T-helper 22 cell (primary cell): ENCODE results near the gene UMAD1.

ENCODE experiments used
- DNase-seq: peaks from one replicate; pipeline ENCODE4 v3.0.0-alpha.2; 2020; ENCODE audit warnings: low read depth

UMAD1 gene

DNA sequence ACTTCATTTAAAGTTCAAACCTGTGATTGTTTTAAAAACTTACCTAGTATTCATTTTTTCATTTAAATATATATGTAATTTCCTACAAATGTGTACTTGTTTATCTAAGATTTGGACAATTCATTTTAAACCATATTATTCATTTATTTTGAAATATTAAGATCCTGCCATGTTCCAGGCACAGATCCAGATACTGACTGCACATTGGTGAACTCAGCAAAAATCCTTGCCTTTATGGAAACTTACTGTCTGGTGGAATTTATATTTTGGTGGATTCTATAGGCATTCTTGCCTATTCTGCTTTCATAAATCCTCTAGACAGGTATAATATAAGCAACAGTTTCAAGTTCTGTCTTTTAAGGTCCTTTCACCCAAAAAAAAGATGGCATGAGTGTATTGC, 126.1 kb downstream of the UMAD1 start:
- DNase-seq, result no peak

DNA sequence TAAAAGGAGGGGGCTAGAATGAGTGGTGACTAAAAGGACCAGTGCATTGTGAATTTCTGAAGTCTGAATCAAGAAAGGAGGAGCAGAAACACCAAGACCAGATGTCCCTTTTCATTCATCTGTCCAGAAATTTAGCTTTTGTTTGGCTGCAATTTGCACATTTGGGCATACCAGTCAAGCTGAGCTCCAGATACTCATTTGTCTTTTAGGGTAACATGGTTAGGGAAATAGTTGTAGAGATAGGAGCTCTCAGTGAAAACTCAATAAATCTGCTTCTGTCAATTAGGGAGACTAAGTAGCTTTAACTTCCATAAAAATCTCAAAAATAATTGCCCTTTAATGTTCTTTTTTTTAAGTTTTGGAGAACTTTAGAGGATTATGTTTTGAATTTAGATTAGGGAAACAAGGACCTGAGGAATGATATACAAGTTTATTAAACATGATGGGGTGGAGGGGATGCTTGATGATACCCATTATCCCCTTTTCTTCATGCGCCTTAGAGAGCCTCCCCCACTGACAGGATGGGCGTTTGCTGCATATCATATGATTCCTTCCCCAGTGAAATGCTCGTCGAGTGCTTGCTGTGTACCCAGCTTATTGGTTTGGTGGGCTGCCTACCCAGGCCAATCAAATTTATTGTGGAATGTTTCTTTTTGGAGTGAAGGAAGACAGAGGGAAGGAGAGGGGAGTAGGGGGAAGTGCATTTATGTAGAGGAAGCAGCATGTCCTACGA, 128.6 kb downstream of the UMAD1 start:
- DNase-seq, result no peak

DNA sequence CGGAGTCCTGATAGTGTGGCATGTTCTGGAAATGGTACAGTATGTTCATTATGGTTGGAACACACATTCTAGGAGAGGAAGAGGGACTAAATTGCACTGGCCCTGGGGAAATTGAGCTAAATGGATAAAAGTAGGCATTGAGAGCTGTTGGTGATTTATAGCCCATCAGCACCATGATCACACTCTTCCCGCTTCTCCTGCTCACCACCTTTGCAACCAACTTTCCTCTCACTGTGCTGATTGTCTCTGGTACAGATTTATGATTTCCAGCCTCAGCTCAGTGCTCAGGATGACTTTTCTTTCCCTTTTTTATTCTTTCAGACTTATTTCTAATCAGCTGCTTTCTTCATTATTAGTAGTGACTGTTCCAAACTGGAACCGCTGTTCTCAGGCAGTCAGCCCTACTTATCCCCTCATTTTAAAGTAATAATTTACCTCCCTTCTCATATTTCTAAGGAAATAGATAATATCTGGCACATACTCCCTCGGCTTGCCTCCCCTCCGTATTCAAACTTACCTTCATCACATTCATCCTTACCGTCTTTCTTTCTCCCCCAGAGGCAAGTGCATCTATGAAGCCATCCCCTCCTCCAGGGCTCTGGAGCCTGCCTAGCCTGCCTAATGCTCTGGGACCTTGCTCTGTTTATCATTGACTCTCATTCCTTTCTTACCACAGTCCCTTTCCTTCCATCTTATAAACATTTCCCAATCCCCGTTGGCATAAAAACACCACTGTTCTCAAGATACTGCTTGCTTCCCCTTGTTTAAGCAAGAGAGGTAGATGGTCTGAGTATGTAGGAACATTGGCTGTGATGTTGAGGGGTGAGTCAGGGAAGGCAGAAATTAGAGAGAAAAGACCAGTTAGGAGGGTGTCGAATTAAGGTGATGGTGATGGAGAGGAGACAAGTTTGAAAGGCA, 129.4 kb downstream of the UMAD1 start:
- DNase-seq, result no peak

DNA sequence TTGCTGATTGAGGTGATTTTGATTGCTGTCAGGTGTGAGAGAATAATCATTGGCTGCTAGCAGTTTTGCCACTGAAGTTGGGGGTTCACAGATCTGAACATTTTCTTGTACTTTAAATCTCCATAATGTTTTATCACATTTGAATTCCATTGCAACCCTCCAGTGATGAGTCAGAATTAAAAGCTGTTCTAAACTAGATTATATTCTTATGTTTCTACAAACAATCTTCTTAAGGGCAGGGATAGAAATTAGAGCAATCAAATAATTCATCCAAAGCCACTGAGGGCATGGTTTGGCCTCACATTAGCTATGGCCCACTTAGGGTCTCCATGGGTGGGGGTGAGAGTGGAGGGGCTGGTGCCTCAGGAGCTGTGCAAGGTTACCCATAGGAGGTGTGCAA, 130.9 kb downstream of the UMAD1 start:
- DNase-seq, result no peak

DNA sequence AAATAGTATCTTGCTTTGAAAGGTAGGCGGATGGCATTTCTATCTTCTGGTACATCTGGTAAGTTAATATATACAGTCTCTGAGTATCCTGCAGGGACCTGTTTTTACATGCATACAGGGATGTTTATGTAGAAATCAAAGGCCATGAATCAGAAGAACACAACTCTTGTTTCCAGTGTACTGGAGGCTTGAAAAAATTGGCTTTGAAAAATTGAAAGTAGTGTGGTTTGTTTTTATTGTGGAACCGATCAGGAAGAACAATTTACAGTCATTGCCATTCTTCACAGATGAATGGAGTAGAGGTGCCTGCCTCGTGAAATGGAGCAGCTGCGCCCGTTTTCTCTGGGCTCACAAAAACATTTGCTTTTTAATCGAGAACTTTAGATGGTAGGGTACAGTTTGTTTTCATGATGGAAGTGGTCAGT, 131.9 kb downstream of the UMAD1 start:
- no peak for DNase-seq

DNA sequence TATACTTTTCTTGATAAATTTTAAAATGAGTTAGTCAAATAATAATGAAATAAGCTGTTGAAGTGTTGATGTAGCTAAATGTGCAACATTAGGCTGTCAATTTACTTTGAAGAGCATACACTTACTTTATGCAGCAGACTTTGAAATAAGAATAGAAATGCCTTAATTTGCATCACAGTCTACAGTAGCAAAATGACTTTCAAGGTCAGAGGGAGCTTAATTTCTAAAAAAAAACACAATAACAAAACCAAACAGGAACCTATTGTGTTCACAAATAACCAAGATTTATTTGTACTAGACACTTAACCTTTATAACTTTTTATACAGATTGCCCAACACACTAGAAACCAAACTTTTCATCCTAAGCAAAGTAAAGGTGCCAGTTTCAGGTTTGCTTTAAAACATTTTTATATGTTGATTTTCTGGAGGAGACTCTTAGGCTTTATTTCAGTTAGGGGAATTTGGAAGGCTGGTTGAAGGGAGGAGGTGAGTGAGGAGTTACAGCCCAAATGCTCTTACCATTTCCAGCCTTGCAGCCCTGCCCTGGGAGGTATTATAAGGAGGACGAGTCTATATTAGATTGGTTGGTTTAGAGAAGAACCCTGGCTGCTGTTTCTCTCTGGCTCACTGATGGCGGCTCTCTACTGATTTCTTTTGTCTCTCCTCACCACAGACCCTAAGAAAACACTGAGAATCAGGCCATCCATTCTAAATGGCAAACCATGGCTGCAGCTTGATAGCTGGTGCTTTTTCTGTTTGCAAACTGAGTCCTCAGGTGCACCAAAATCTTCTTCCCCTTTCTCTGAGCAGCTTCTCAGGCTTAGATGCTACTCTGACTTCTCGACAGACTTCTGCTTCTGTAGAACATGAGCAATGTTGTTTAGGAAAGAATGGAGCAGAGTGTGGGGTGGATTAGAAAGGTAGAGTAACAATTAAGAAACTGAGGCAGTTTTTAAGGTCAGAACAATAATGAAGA, 133.1 kb downstream of the UMAD1 start:
- DNase-seq, result no peak

DNA sequence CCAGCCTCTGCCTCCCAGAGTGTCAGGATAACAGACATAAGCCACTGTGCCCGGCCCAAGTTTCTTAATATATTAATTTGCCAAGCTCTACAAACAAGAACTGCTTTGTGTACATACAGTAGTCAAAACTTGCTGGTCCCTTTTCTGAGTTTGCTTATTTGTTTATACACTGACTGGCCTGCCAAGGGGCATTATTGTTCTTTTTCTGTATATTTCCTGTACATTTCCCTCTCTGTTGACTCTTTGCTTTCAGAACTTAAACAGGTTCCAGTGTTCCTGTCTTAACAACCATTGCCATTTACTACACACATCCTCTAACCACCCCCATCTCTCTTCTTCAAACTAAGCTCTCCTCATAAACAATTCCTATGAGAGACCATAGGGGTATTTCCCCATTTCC, 139.3 kb downstream of the UMAD1 start:
- DNase-seq, result no peak

DNA sequence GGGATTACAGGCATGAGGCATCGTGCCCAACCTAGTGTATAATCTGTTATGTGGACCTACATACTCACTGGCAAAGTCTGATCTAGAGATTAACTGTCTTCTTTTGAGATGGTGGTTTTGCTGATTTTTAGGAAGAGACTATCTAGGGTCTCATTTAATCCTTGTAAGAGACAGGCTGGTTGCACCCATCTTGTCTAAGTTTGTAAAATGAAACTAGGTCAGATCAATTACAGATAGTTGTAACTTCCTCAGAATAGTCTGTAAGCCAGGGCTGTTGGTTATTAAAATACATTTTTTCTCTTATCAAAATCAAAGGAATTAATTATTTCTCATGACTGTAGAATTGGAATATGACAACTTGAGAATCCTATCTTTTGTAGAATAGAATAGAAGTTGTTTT, 142.4 kb downstream of the UMAD1 start:
- DNase-seq, result no peak

DNA sequence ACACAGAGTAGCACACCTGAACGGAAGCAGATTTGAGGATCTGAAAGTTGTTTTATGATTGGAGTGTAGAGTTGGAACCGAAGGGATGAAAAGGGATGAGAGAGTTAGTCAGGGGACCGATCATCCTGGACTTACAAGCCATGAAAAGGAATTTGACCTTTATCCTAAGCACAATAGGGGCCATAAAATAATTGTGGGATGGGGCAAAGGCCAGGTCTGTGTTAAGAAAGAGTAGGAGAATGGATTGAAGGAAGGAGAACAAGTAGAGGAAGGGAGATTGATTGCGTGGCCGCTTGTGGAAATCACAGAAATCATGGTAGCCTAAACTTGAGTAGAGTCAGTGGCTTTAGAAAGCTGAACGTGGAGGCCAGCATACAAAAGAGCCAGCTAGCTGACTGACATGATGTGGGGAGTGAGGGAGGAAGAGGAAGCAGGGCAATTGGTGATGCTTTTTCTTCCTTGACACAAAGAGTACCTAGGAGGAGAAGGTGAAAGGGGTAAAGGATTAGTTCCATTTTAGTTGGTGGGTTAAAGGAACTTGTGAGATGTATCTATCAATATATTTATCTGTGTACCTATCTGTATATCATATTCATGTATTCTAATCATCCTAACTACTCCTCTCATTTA, 144.9 kb downstream of the UMAD1 start:
- DNase-seq, result no peak

DNA sequence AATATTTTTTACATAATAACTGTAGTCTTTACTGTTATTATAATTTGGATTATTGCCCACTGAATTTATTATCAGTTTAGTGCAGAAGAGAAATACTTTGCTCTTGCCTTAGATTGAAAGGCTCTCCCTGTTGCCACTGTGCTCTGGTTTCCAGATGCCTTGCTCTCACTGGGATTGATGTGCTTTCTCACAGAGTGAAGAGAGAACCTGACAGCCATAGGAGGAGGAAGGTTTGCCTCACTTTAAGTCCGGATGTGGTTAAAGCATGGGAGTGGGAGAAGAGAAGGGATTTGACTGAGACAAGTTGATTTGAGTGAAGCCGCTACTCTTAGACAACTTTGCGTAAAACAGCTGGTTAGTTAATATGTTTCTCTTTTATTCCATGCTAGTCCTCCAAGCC, 146.0 kb downstream of the UMAD1 start:
- DNase-seq, result no peak

DNA sequence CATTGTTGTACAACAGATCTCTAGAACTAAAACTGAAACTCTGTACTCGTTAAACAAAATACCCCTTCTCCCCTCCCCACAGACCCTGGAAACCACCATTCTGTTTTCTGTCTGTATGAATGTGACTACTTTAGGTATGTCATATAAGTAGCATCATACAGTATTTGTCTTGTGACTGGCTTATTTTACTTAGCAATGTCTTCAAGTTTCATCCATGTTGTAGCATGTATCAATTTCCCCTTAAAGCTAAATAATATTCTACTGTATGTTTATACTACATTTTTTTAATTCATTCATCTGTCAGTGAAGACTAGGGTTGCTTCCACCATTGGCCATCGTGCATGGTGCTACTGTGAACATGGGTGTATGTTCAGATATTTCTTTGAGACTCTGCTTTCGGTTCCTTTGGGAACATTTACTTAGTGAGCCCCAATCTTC, 149.0 kb downstream of the UMAD1 start:
- DNase-seq, result no peak

DNA sequence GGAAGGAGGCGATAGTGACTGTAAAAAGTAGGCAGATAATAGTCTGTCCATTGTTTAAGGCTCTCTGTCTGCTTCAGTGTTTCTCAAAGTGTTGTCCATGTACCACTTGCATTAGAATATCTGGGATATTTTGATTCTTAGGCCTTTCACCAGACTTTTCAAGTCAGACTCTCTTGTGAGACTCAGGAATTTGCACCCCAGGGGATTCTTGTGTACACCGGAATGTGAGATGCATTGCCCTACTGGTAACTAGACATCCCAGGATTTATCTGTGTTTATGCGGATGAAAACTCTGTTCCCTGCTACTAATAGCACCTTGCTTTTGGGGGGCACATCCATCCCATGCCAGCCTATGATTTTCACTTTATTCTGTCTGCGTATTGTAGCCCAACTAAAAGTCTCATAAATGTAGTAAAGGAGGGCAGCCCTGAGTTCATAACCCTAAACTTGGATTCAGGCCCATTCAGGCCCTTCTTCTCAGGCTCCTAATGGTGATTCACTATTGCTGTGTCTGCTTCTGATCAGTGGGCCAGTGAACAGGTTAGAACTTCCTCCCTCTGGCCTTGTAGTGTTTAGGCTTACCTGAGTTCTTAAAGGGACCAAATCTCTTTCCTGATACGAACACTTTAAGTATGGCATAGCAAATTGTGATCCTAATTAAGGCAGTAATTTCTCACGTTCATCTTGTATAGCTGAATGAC, 149.6 kb downstream of the UMAD1 start:
- no peak for DNase-seq

DNA sequence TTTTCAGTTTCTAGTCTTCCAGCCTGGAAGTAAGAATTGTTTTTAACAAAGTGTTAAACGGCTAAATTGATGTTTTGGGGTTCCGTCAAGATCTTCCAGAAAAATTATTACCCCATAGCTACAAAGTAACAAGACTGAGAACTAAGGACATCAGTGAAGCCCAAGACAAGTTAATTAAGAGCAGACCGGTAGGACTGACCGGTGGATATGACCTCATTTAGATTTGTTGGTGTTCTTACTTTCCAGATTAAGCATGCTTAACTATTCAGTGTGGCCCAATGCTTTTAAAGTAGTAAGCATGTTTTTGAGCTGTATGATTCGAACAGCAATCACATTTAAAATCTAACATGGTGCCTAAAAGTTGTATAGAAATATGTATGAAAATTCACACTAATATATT, 151.0 kb downstream of the UMAD1 start:
- DNase-seq, result no peak

DNA sequence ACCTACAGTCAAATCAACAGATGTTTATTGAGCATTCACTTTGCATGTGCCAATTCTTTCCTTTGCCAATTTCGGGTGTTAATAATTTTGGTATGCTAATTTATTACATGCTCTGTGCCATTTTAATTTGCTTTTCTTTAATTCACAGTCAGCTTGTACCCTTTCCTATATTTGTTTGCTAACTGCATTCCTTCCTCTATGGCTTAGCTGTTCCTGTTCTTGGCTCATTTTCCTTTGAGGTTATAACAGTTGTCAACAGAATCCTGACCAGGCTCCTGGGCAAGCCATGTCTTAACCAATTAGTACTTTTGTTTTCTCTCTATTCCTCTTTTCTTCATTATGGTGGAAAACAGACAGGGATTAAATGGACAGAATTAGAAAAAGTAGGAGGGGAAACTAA, 151.5 kb downstream of the UMAD1 start:
- DNase-seq, result no peak

DNA sequence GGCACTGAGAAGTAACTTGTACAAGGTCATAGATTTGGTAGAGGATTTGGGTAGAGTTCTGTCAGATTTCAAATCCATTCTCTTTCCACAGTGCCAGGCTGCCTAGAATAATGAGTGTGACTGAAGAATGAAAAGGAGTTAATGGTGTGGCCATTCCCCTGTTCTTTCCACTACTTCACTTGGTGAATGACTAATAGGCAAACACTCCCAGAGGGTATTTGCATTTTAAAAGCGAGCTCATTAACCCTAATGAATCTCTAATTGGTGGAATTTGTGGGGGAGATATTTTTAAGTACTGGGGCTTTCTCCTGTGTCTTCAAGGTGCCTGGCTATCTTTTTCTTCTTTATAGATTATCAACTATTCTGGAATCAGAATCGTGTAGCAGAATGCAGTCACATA, 152.7 kb downstream of the UMAD1 start:
- no peak for DNase-seq

DNA sequence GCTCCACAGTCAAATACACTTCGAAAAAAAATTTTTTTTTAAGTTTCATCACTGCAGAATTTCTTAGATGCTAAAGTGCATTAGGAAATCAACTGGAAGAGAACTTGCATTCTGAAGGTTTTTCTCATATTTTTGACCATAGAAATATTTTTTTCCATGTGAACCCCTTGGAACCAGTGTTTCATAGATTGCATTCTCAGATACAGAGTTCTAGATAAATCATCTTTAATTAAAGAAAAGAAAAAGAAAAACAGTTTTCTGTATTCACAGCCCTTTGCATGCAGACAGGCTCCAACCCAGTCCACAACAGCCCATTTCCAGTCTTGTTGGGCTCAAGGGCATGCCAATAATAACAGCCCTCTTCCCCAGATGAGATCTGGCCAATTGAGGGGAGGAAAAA, 153.4 kb downstream of the UMAD1 start:
- DNase-seq, result no peak

DNA sequence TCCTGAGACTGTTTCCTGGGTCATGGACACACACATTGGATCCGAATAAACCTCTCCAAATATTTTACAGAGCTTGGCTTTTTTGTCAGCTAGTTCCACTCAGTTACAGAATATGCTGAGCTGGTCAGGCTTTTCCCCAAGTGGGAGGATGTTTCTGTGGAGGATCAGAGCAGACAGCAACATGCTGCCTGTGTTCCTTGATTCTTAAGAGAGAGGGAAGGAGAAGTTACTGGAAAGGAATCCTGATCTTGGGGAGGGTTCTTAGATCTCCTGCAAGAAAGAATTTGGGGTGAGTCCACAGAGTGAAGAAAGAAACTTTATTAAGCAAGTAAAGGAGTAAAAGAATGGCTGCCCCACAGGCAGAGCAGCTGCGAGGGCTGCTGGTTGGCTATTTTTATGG, 154.7 kb downstream of the UMAD1 start:
- DNase-seq, result no peak

DNA sequence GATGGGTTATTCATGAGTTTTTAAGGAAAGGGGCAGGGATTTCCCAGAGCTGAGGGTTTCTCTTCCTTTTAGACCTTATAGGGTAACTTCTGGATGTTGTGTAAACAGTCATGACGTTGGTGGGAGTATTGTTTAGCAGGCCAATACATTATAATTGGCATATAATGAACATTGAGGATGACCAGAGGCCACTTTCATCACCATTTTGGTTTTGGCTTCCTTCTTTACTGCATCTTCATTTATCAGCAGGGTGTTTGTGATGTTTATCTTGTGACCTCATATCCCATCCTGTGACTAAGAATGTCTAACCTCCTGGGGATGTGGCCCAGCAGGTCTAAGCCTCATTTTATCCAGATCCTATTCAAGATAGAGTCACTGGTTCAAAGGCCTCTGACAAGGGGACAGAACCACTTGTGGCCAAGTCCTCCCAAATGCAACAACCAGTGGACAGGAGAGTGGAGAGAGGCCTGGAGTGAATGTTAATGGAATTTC, 155.1 kb downstream of the UMAD1 start:
- no peak for DNase-seq

DNA sequence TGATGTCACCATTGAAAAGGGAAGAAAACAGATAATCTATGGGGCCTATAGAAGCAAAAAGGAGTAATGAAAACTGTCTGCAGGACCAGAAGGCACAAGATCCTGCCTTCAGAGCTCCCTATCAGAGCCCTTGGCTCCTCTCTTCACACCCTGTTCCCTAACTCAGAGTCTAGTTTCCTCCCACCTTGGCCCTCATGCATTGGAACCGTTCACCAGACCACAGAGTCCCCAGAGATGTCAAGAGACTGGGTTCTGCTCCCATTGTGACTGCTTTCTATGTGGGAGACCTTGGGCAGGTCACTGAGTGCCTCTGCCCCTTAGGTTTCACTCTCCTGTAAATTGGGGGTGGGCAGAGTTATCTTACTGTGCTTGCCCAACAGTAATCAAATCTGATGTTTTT, 158.0 kb downstream of the UMAD1 start:
- no peak for DNase-seq

DNA sequence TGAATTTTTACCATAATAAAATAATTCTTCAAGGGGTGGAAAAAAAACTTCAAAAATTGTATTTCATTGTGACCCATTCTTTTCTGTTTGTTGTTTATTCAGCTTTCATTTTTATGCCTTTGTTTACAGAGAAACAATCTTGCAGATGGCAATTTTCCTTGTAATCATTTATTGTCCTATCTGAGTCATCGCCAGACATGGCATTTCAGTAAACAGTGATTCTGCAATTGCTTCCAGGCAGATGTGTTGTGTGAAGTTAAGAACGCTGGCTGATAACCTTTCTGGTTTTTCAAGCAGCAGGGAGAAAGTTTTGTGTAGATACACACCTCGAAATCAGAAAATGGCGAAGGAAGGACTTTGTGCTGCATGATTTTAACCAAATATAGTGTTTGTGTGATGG, 158.6 kb downstream of the UMAD1 start:
- no peak for DNase-seq

DNA sequence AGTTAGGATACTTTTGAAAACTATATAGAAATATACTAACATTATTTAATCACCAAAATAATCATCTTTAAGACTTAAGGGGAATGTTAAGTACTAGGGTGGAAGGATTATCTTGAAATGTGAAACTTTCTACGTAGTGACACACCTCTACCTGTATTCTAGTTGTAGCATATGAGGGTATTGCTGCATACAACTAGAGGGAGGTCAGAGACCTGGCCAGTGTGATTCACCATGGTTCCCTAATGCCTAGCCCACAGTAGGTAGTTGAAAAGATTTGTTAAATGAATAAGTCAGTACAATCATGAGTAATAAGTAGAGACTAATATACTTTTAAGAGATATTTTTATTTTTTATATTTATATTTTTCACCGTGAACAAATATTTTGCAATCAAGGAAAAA, 162.0 kb downstream of the UMAD1 start:
- DNase-seq, result no peak
